ENCODE measurements around the gene ZNF79.

Gene ZNF79

GRCh38 chr9:127398715-127399400 lies 25.3 kb upstream of the ZNF79 start:
- DNase-seq, result no peak

- DNase-seq, result no peak
Observed at GRCh38 chr9:127399736-127400269, 24.4 kb upstream of the ZNF79 start.

DNA sequence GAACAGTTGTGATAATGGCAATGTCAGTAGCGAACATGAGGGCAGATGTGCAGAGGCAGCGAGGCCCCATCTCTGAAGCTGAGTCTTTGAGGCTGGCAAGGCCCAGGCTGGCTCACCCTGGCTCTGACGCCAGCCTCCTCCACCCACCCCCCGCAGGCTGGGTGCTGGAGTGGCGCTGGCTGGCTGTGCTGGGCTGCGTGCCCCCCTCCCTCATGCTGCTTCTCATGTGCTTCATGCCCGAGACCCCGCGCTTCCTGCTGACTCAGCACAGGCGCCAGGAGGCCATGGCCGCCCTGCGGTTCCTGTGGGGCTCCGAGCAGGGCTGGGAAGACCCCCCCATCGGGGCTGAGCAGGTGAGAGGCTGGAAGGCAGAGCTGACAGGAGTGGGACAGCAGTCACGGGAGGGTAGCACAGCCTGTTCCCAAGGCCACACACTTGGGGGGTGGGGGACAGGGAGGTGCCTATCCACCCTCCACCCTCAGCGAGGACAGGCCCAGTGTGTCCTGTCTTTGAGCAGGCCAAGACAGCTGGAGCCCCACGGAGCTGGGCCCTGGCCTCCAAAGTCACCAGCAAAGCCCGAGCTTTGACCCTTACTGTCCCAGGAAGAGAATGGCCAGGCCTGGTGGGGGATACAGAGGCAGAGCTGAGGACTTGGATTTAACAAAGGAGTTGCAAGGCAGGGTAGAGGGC lies 21.6 kb upstream of the ZNF79 start:
- no peak for DNase-seq

DNA sequence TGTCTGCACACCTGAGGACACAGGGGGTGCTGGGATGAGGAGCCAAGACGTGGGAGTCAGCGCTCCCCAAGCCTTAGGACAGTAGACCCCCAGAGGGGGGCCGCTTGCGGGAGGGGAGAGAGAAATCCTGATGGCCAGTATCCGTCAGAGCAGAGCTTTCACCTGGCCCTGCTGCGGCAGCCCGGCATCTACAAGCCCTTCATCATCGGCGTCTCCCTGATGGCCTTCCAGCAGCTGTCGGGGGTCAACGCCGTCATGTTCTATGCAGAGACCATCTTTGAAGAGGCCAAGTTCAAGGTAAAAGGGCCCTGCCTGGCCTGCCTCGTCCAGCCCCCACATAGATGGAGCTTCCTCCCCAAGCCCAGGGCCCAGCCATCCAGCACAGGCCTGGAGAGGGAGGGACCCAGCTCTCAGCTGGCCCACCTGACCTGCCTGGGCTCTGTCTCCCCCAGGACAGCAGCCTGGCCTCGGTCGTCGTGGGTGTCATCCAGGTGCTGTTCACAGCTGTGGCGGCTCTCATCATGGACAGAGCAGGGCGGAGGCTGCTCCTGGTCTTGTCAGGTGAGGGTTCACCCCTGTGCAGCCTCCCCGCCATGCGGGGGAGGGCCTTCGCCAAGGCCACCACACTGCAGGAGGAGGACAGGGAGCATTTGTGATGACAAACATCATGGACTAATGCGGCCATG lies 20.5 kb upstream of the ZNF79 start:
- no peak for DNase-seq

- DNase-seq, result no peak
Observed at GRCh38 chr9:127404631-127405030, 19.6 kb upstream of the ZNF79 start.

- no peak for DNase-seq
Observed at GRCh38 chr9:127405344-127406125, 18.6 kb upstream of the ZNF79 start.

DNA sequence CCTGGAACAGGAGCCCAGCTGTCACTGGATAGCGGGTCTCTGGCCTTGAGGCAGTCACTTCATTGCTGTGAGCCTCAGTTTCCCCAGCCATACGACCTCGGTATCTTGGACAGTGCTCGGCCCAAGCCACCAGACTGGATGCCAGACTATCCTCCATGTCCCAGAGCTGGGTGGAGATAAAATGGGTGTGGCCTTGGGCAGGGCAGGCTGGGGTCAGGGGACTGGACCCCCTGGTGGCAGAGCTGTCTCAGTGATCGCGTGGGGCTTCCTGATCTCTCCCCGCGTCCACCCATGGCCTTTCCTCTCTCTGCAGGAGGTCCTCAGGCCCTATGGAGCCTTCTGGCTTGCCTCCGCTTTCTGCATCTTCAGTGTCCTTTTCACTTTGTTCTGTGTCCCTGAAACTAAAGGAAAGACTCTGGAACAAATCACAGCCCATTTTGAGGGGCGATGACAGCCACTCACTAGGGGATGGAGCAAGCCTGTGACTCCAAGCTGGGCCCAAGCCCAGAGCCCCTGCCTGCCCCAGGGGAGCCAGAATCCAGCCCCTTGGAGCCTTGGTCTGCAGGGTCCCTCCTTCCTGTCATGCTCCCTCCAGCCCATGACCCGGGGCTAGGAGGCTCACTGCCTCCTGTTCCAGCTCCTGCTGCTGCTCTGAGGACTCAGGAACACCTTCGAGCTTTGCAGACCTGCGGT lies 17.2 kb upstream of the ZNF79 start:
- no peak for DNase-seq

DNA sequence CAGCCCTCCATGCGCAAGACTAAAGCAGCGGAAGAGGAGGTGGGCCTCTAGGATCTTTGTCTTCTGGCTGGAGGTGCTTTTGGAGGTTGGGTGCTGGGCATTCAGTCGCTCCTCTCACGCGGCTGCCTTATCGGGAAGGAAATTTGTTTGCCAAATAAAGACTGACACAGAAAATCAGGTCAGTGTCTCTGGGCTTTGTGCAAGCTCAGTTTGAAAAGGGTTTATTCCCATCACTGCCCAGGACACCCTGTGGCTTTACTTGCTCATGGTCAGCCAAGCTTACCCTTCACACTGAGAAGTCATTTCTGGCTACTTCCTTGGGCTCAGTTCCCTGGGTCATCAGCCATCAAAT lies 16.7 kb upstream of the ZNF79 start:
- no peak for DNase-seq

- no peak for DNase-seq
Observed at GRCh38 chr9:127411122-127411521, 13.1 kb upstream of the ZNF79 start.

DNA sequence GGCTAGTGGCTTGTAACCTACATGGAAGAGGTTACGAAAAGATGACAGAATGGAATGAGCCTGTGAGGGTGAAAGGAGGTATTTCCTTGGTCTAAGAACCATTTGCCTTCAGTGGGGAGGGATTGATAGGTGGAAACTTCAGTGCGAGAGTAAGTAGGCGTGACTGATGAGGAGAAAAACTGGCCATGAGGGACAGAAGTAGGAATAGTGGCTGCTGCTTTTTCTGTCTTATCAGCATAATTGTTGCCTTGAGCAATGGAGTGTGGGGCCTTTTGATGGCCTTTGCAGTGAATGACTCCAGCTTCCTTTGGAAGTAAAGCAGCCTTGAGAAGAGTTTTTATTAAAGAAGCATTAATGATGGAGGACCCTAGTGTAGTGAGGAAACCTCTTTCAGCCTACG lies 9.0 kb upstream of the ZNF79 start:
- DNase-seq, result no peak

DNA sequence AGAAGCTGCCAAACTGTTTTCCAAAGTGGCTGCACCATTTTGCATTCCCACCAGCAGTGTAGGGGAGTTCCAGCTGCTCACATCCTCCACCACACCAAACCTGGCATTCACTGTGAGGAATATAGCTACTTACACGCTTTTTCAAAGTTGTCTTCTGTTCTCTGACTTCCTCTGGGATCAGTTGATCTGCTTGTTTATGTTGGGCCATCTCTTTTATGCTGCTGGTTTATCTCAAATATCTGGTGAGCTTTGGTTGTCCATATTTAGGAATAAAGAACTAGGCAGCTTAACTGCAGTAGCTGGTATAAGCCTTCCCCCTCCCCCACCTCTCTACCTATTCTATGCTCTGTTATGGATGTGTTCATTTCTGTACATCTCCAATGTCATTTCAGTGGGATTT lies 8.5 kb upstream of the ZNF79 start:
- no peak for DNase-seq

DNA sequence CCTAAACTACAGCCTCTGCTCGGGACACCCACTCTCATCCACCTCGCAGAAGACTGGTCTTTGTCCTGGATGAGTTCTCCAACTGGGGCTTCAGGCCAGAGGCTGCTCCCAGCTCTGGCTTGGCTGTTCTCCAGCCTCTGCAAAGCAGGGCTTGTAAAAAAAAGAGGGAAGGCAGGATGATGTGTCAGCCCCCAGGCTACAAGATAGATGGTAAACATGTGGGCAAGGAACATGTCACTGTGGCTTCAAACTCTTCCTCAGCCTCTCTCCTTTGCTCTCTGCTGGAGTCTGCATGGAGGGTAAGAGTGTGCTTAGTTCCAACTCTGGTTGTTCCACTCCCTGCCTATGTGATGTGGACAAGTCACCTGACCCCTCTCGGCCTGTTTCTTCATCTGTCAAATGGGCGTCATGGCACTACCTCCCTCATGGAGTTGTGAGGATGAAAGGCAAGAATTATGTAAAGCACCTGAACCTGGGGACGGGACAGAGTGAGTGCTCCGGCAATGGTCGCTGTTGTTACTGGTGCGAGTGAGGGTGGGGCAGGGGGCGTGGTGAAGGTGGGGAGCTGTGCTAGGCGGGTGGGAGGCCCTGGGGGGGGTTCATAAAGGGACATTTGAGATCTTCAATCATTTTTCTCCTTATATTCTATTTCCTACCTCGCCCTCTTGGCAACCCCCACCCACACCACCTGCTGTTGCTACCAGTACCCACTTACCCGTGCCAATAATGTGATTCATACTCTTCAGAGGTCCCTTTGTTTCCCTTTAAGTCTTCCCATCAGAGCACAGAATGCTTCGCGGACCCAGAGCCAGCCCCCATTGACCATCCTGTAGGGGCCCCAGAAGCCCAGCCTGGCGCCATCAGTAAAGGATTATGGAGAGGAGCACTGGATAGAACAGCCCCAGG lies 6.8 kb upstream of the ZNF79 start:
- DNase-seq, result no peak

DNA sequence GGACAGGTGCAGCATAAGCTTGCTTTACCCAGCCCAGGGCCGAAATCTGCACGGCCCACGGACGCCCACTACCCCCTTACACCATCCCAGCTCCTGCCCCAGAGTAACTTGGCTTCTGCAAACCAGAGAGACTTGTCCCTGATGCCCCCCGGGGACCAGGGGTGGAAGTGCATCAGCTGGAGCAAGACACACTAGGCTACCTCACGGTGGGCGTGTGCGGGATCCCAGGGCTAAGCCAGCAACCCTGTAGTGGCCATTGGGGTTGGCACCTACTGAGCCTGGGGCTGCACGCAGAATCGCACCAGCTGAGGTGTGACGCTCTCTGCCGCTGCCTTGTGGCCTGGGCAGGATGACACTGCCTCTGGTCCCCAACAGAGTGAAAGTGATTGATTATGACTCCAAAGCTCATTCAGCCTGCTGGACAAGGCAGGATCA lies 6.1 kb upstream of the ZNF79 start:
- no peak for DNase-seq

DNA sequence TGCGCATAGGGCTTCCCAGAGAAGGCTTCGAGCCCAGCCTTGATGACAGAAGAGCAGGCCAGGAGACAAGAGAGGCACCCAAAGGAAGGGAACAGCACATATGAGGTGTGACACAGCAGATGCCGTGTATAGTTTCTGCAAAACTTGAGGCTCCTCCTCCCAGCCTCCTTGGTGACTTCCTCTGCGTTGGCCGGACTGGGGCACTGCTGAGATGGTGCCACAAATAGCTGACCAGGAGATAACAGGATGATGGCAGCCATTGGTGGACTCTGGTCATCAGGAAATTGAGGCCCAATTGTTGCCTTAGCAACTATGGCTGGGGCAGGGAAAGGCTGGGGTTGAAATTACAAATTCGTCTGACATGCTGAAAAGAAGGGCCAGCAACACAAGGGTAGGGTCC lies 4.8 kb upstream of the ZNF79 start:
- DNase-seq, result no peak

DNA sequence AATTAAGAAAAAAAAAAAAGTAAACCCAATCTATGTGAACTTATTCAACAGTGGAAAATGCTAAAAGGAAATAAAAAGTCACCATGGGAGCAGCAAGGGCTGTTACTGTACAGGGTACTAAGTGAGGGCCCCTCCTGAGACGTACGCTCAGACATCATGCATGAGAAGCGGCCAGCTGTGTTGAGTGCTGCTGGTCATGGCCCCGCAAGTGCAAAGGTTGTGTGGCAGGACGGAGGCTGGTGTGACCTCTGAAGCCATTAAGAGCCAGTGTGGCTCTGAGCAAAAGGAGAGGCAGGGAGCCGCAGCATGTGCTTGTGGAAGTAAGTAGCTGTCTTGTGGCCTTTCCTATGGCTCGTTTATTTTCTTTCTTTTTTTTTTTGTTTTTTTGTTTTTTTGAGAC lies 3.1 kb upstream of the ZNF79 start:
- DNase-seq, result no peak

DNA sequence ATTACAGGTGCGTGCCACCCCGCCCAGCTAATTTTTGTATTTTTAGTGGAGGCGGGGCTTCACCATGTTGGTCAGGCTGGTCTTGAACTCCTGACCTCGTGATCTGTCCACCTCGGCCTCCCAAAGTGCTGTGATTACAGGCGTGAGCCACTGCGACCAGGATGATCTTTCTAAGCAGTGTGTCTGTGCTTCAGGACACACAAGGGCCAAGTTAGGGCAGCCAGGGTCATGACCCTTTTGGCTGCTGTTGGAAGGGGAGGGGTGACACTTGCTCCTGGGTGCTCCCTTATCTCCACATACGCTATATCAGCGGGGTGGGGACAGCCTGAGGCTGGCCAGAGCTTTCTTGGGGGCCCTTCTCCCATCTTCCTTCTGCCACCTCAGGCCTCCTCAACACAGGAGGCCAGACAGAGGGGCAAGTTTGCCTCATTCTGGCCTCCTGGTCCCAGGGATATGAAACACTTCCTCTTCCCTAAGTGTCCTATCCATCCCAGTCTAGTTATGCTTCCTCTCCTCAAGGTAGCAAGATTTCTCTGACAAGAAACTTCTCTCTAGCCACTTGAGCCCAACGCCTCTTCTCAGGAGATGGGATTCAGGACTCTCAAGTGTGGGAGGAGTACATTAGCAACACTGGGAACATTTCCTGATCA lies 1.9 kb upstream of the ZNF79 start:
- no peak for DNase-seq

GRCh38 chr9:127422787-127423186 lies 1.4 kb upstream of the ZNF79 start:
- DNase-seq, result no peak

DNA sequence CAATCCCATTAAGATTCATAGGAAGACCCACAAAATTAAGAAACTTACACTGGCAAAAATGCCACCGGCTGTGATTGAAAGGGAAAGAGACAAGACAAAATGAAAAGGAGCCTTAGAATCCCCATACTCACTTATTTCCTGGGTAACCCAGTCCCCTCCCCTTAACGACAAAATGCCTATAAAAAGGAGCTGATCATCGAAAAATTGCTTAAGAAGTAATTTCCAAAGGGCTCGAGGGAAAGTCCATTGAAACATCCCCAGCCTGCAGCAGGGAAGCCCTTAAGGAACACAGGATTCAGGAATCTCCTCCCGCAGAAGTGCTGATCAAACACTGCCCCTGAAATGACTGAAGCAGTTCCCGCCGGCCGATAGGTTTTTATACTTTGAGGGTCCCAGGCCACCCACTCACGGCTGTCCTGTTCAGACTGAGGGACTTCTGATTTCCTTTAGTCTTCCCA lies 677 bp upstream of the ZNF79 start:
- DNase-seq, result no peak

GRCh38 chr9:127424676-127424999 lies 456 bp downstream of the ZNF79 start:
- peak; percentile 43 for DNase-seq

DNA sequence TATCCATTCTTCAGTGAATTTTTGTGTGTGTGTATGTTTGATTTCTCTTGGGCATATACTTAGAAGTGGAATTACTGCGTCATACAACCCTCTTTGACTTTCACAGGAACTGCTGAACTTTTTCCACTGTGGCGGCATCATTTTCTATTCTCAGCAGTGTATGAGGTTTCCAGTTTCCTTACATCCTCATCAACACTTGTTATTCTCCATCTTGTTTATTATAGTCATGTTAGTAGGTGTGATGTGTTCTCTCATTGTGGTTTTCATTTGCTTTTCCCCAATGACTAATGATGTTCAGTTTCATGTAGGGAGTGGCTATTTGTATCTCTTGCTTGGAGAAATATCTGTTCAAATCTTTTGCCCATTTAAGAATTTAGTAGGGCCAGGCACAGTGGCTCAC lies 2.6 kb downstream of the ZNF79 start:
- DNase-seq, result no peak

DNA sequence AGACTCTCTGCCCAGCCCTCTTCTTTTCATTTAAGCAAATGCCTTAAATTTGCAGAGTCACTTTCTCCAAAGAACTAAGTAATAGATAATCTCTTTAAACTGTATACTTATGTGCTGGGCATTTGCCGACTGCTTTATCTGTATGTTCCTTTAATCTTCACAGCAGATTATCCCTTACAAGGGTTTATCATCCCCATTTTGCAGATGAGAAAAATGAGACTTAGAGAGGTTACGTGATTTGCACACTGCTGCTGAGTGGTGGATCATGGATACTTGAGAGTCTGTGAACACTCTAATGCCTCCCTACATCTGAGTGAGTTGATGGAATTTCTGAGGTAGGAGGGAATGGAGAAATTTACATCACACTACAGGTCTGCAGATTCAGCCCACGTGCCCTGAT lies 4.2 kb downstream of the ZNF79 start:
- no peak for DNase-seq
